ENCODE data around the gene PTPRD.

DNA sequence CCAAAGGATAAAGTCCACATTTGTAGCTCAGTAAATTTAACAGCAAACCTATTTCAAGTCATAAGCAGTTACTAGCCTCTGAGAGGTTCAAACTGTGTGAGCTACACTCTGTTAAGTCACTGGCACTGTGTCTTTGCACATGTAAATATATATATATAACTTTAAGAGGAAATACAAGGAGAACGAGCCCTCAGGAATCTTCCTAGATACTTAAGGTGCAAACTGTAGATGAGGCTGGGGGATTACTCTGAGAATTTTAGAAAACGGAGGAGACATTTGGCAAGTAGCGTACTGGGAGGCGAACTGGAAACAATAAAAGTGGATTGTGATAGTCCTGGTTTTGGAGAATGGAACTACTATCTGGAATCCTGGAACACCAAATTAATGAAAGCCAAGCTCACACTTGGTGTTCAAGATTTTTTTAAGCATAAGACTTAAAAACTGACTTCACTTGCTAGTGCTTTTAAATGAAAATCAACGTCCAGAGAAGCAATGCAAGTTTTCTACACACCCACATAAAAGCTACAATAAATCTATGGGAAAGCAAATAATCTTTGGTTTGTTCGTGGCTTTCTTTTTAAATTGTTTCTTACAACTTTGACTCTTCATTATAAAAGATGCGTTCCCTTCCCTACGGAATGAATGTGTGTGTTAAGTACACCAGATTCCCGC lies 1756.3 kb downstream of the PTPRD start:
- TF ChIP-seq, protein P1, sequence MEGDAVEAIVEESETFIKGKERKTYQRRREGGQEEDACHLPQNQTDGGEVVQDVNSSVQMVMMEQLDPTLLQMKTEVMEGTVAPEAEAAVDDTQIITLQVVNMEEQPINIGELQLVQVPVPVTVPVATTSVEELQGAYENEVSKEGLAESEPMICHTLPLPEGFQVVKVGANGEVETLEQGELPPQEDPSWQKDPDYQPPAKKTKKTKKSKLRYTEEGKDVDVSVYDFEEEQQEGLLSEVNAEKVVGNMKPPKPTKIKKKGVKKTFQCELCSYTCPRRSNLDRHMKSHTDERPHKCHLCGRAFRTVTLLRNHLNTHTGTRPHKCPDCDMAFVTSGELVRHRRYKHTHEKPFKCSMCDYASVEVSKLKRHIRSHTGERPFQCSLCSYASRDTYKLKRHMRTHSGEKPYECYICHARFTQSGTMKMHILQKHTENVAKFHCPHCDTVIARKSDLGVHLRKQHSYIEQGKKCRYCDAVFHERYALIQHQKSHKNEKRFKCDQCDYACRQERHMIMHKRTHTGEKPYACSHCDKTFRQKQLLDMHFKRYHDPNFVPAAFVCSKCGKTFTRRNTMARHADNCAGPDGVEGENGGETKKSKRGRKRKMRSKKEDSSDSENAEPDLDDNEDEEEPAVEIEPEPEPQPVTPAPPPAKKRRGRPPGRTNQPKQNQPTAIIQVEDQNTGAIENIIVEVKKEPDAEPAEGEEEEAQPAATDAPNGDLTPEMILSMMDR (IDR thresholded peaks at IDR 0.05) = no peak
- no peak for TF ChIP-seq POLR2A (IDR thresholded peaks at IDR 0.05)

Measured in ovary (tissue), 3 donors.